Spleen (tissue), 11 donors: ENCODE data around the gene KLF15. TPM values are rescaled to one million over a fixed set of nuclear protein-coding genes. Genes with fewer than 3 reads are reported as not detected.

Source experiments
- DNase-seq: peaks from one replicate; pipeline ENCODE4 v3.0.0-alpha.2; 2020
- H3K27ac ChIP-seq, 8 donors: fragments of 200-600 bp; sonication (generic) in 7 of 8; 1 replicate in 4 of 8; 2 replicates in 4 of 8; pipeline versions ENCODE4 v1.5.0 to v1.8.0; 2016 to 2021; ENCODE audit warnings: inconsistent platforms in 4 of 8, mild to moderate bottlenecking in 4 of 8, moderate library complexity in 1 of 8
- H3K27me3 ChIP-seq, 7 donors: fragments of 200-600 bp; sonication (generic) in 6 of 7; replicated peaks in 1 of 7; 1 replicate in 4 of 7; 2 replicates in 3 of 7; pipeline versions ENCODE4 v1.5.0 to v1.8.0; 2016 to 2021; ENCODE audit warnings: inconsistent platforms in 3 of 7, mild to moderate bottlenecking in 1 of 7
- H3K36me3 ChIP-seq, 6 donors: fragments of 200-600 bp; sonication (generic) in 5 of 6; 1 replicate in 4 of 6; 2 replicates in 2 of 6; pipeline versions ENCODE4 v1.5.0 to v1.8.0; 2016 to 2021; ENCODE audit warnings: inconsistent platforms in 2 of 6
- H3K4me1 ChIP-seq, 6 donors: fragments of 200-600 bp; sonication (generic) in 5 of 6; 1 replicate in 3 of 6; 2 replicates in 3 of 6; pipeline versions ENCODE4 v1.5.0 to v1.8.0; 2016 to 2021; ENCODE audit warnings: inconsistent platforms in 3 of 6
- H3K4me3 ChIP-seq, 8 donors: fragments of 200-600 bp; sonication (generic) in 7 of 8; 1 replicate in 4 of 8; 2 replicates in 4 of 8; pipeline versions ENCODE4 v1.5.0 to v1.8.0; 2016 to 2021; ENCODE audit warnings: inconsistent platforms in 4 of 8, mild to moderate bottlenecking in 4 of 8, moderate library complexity in 2 of 8
- H3K9me3 ChIP-seq, 8 donors: fragments of 200-600 bp; sonication (generic) in 7 of 8; 1 replicate in 4 of 8; 2 replicates in 4 of 8; pipeline versions ENCODE4 v1.5.0 to v1.8.0; 2016 to 2021; ENCODE audit warnings: inconsistent platforms in 4 of 8
- CTCF ChIP-seq, 11 experiments: fragments of 200-600 bp in 7 of 11; fragments of 450-650 bp in 4 of 11; sonication (generic) in 4 of 11; IDR thresholded peaks in 8 of 11; conservative IDR thresholded peaks in 3 of 11; 1 replicate in 7 of 11; 2 replicates in 4 of 11; pipeline versions ENCODE4 v1.4.0 to v1.8.0; 2016 to 2021; ENCODE audit warnings: antibody characterized with exemption in 11 of 11, inconsistent platforms in 4 of 11, mild to moderate bottlenecking in 1 of 11
- POLR2A ChIP-seq, 3 donors: fragments of 450-650 bp; IDR thresholded peaks; one replicate each; pipeline ENCODE4 v1.5.1; 2017; ENCODE audit warnings: antibody characterized with exemption in 3 of 3, mild to moderate bottlenecking in 1 of 3
- POLR2AphosphoS5 ChIP-seq, 3 donors: sonication (generic); formaldehyde crosslinking; IDR thresholded peaks; one replicate each; pipeline ENCODE4 v1.5.1; 2017; ENCODE audit warnings: antibody characterized with exemption in 3 of 3
- WGBS, 5 donors: extraction: QIAGEN DNeasy Blood & Tissue Kit in 3 of 5; methylation state at CpG; one replicate each; pipeline versions ENCODE4 v1.1.5 to v1.1.7; 2013 to 2018; 5-methylcytosine and 5-hydroxymethylcytosine counted together
- intact Hi-C: fragments of 100-400 bp; cut with DNase I; formaldehyde crosslinking; loops from one replicate; pipeline ENCODE4 v1.15.0; 2023; ENCODE audit warnings: low total_unique reads
- polyA plus RNA-seq, 3 donors: library from polyadenylated mRNA; stranded (reverse); fragments of 200-250 nt; gene quantifications; one replicate each; pipeline ENCODE4 v1.2.1, GENCODE V29; 2013
- total RNA-seq, 7 donors: library from RNA; depleted of rRNA in 3 of 7; stranded (reverse); fragments of >200 nt in 3 of 7; fragmentation: NEBNext Ultra II Directional in 4 of 7; extraction: Animal tissue kit (Norgen Biotek cat#: 25700) in 4 of 7; gene quantifications; one replicate each; pipeline versions ENCODE4 v1.1.0 to v1.2.1, GENCODE V29; 2016 to 2021
- donor health status: healthy with polysubstance abuse.
- donor health status: DM: no; HTN: no; CAD: no; lungs with moderate emphysema.
- donor health status: DM: no; HTN: no; CAD: no.
- donor health status: Bipolar disorder and iron deficiency.
- donor health status: healthy.
- donor health status: DM: no; HTN: no; CAD: no.
- donor health status: DM: yes; HTN: yes; CAD: no.

The KLF15 gene
- total and polyA plus RNA-seq, 10 donors, result 0.57 to 9.5 (median 3.3) TPM

GRCh38 chr3:126350502-126351085 is 6.6 kb downstream of the KLF15 start:
- Histone ChIP-seq H3K4me3 (no peak overlapping the region), H3K4me1 (peaks cover 0 to 18% (median 11%) of the 10 kb centered on the region in 6 donors), H3K27me3 (peaks cover 0 to 14% (median under 1%) of the 10 kb centered on the region in 7 donors), H3K27ac (no peak overlapping the region), H3K9me3 (no peaks in the 10 kb centered on the region), H3K36me3 (peaks cover 0 to 10% (median 0%) of the 10 kb centered on the region in 6 donors)
- intact Hi-C loops, result no loop called here
- 78 to 91% (median 89%) methylated on average over 6 to 9 of the region's 9 CpGs for WGBS, 5 donors
- DNase-seq, result peak; percentile 62
- TF ChIP-seq CTCF (IDR thresholded peaks at IDR 0.05 in 8 of 11, conservative IDR thresholded peaks at IDR 0.05 in 3 of 11), result no peak
- TF ChIP-seq POLR2A (IDR thresholded peaks at IDR 0.05), result no peak
- no peak for TF ChIP-seq POLR2AphosphoS5 (IDR thresholded peaks at IDR 0.05)

GRCh38 chr3:126349611-126350501 is 7.4 kb downstream of the KLF15 start:
- peaks cover 0 to 6% (median 0%) of the 10 kb centered on the region in 7 donors for H3K27me3 ChIP-seq
- WGBS, 5 donors, result 62 to 76% (median 71%) methylated on average over 9 to 15 of the region's 15 CpGs
- H3K27ac ChIP-seq, result no peak overlapping the region
- intact Hi-C loops, result no loop called here
- TF ChIP-seq CTCF (IDR thresholded peaks at IDR 0.05 in 8 of 11, conservative IDR thresholded peaks at IDR 0.05 in 3 of 11) (no peak), POLR2AphosphoS5 (IDR thresholded peaks at IDR 0.05) (no peak), POLR2A (IDR thresholded peaks at IDR 0.05) (no peak)
- H3K9me3 ChIP-seq, result no peaks in the 10 kb centered on the region
- DNase-seq, result peak; percentile 73
- peaks cover 0 to 11% (median 4%) of the 10 kb centered on the region in 6 donors for H3K4me1 ChIP-seq
- H3K36me3 ChIP-seq, result peaks cover 0 to 10% (median 0%) of the 10 kb centered on the region in 6 donors
- H3K4me3 ChIP-seq, result no peak overlapping the region

- Histone ChIP-seq H3K27ac (no peak overlapping the region), H3K9me3 (no peaks in the 10 kb centered on the region), H3K36me3 (peaks cover 0 to 10% (median 0%) of the 10 kb centered on the region in 6 donors), H3K4me1 (peaks cover 0 to 3% (median 0%) of the 10 kb centered on the region in 6 donors), H3K4me3 (no peak overlapping the region), H3K27me3 (no peaks in the 10 kb centered on the region)
- DNase-seq, result peak; percentile 64
- TF ChIP-seq CTCF (IDR thresholded peaks at IDR 0.05 in 8 of 11, conservative IDR thresholded peaks at IDR 0.05 in 3 of 11) (no peak), POLR2AphosphoS5 (IDR thresholded peaks at IDR 0.05) (no peak), POLR2A (IDR thresholded peaks at IDR 0.05) (no peak)
- intact Hi-C loops, result no loop called here
- 87 to 100% (median 92%) methylated on average over 1 to 6 of the region's 6 CpGs for WGBS, 5 donors
Observed at GRCh38 chr3:126349071-126349470, 8.1 kb downstream of the KLF15 start.
